Umbilical cord (tissue), 2 donors: ENCODE measurements around the gene CATSPER2. TPM values are rescaled to one million over a fixed set of nuclear protein-coding genes. Genes with fewer than 3 reads are reported as not detected.
"Not testable (repeated sequence)": the region's sequence is repeated elsewhere in the genome, so short reads cannot be mapped to it uniquely, and the experiment has no call there.

Experiments
- DNase-seq: peaks from one replicate; pipeline ENCODE4 v3.0.0-alpha.2; 2015; ENCODE audit warnings: low spot score
- total RNA-seq: library from RNA; depleted of rRNA; stranded (reverse); fragments of >200 nt; gene quantifications from one replicate; pipeline ENCODE4 v1.2.3, GENCODE V29; 2014; ENCODE audit warnings: low replicate concordance; ENCODE audit not compliant: insufficient read depth

CATSPER2 gene
- total RNA-seq, 1 donor from 2014 or later, result 6.3 TPM

DNA sequence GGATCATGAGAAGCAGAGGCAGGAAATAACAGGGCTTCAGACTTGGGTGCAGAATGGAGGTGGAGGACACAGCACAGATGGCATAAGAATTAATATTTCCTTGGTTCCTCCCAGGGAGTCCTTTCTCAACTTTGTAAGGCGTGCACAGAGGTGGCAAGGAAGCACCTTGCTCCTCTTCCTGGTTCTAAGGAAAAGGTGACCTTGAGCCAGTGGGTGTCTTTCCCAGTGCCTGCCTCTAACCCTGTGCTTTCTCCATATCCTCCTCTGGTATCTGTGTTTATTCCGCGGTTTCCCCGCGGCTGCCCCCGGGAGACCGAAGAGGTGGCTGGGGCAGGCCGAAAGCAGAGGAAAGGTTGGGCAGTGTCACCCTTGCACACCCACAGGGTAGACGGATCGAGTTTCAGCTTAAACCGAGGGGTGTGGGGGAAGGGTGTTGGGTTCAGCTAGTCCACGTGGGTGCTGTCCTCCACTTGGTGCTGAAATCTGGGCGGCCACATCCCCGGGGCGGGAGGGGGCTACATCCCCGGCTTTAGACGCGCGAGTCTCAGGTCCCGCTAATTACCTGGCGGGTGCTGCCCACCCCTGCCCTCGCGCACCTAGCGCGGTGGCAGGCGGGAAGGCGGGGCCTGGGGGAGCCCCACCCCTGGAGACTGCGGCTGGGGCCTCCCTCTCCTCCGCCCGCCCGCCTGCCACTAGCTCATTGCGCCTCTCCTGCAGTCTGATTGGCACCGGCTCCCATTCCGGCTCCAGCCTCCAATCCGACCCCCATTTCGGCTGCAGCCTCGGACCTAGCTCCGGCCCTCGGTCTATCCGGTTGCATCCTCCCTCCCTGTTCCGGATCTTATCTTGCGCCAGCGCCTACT, 55.1 kb downstream of the CATSPER2 start, which contains the start of gene CKMT1B:
Gene CKMT1B (plus strand): TSS at position 700 of the 863 bp plus-strand sequence. CDS start 192 bp downstream, outside the sequence.
- not testable (repeated sequence) for DNase-seq

DNA sequence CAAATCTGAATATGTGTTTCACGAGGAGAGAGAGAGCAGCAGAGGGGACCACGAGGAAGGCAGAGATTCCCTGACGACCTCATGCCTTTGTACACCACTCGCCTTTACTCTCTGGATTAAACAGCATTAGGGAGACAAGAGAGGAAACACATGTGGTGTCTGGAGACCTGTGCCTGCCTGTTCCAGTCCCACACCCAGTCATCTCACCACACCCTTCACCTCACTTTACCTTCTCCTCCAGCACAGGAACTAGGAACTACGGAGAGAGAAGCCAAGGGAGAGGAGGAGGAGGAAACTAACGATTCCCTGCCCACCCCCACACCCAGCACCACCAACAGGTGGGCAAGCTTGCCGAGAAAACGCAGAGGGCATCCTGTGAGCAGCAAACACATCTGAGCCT, 55.8 kb downstream of the CATSPER2 start:
- not testable (repeated sequence) for DNase-seq

DNA sequence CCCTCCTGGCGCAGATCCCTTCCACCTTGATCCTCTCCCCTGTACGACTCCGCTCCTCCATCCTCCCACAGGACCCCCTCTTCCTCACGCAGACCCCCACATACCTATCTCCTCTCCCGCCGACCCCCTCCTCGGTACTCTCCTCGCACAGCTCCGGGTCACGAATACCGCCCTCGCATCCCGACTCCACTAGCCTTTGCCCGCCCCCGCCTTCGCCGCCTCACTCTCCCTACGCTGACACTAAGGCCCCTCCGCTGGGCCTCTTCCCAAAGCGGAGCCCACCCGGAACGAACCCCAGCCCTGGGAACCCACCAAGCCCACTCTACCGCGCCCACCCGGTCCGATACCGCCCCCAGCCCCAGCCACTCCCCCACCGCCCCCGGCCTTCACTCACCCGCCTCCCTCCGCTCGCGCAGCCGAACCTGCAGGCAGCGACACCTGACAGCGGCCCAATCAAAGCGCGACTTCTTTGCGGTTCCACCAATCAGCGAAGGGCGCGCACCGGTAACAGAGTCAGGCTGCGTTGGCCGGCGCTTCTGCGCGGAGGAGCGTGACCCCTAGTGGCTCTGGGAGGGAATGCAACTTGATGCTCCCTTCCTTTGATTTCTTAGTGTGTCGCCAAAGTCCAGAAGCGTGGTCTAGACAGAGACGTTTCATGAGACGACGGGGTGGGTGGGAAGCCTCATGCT, 58.7 kb downstream of the CATSPER2 start, which contains the start of gene PPIP5K1:
Gene PPIP5K1 (minus strand): TSS at position 431 of the 689 bp plus-strand sequence. CDS start 5,704 bp downstream, outside the sequence.
- not testable (repeated sequence) for DNase-seq

Other genes with a start within 250 kb of the CATSPER2 start
- gene TP53BP1, start 155.7 kb downstream of the CATSPER2 start, total RNA-seq, result 52.7 TPM
- gene MAP1A, start 131.2 kb downstream of the CATSPER2 start, total RNA-seq, result 10.4 TPM
- gene PPIP5K1, start 58.6 kb downstream of the CATSPER2 start, total RNA-seq, result 16.1 TPM
- gene CKMT1B, start 54.8 kb downstream of the CATSPER2 start, total RNA-seq, result not detected
- 1.7 TPM for gene STRC, start 30.0 kb downstream of the CATSPER2 start, total RNA-seq
- gene CKMT1A, start 45.0 kb upstream of the CATSPER2 start, total RNA-seq, result 3.6 TPM
- gene PDIA3, start 97.6 kb upstream of the CATSPER2 start, total RNA-seq, result 151 TPM
- 0.24 TPM for gene ELL3, start 128.1 kb upstream of the CATSPER2 start, total RNA-seq
- gene SERF2, start 143.5 kb upstream of the CATSPER2 start, total RNA-seq, result 301 TPM
- gene SERINC4, start 151.4 kb upstream of the CATSPER2 start, total RNA-seq, result not detected
- gene HYPK, start 151.8 kb upstream of the CATSPER2 start, total RNA-seq, result 6.0 TPM
- 12.0 TPM for gene MFAP1, start 175.8 kb upstream of the CATSPER2 start, total RNA-seq
- gene WDR76, start 178.2 kb upstream of the CATSPER2 start, total RNA-seq, result 5.8 TPM